A549 (cell line): ENCODE data around the gene MAML3. TPM values are rescaled to one million over a fixed set of nuclear protein-coding genes. Genes with fewer than 3 reads are reported as not detected.

ENCODE experiments used
- ATAC-seq, 2 experiments: fragments of 200-7000 bp in 1 of 2; fragments of >200 bp in 1 of 2; cut with Nextera tagmentation in 1 of 2; cut with Tn5 transposase in 1 of 2; 3 replicates each; pipeline versions ENCODE4 v1.8.0 to v1.9.1; 2018 to 2020; ENCODE audit warnings: mild to moderate bottlenecking in 1 of 2, moderate library complexity in 1 of 2
- CTCF ChIA-PET: fragments of 300-600 bp; sonication (Branson Sonifier 250); formaldehyde crosslinking; extraction: SDS; loops from one replicate; lab custom pipeline; 2021; ENCODE audit warnings: antibody characterized with exemption, inconsistent platforms; lab: Yijun Ruan, JAX
- POLR2A ChIA-PET: fragments of 350-600 bp; formaldehyde crosslinking; extraction: SDS; loops from one replicate; lab custom pipeline; 2021; ENCODE audit warnings: antibody characterized with exemption, inconsistent platforms; lab: Yijun Ruan, JAX
- DNase-seq, 2 experiments: peaks; one replicate each; pipeline versions ENCODE4 v3.0.0 to v3.0.0-alpha.2; 2011 to 2016; ENCODE audit warnings: low read depth in 1 of 2, low spot score in 1 of 2
- FAIRE-seq: peaks from 2 replicates; lab custom pipeline; 2011; peaks lifted over from hg19 to GRCh38; lab: Jason Lieb, UNC
- H3K27ac ChIP-seq, 2 experiments: fragments of >200 bp; sonication (Bioruptor Twin); formaldehyde crosslinking; 3 replicates each; pipeline ENCODE4 v1.5.1; 2016 to 2017
- H3K4me1 ChIP-seq: fragments of >200 bp; sonication (Bioruptor Twin); formaldehyde crosslinking; 3 replicates; pipeline ENCODE4 v1.6.1; 2016
- H3K4me2 ChIP-seq: fragments of >200 bp; sonication (Bioruptor Twin); formaldehyde crosslinking; 3 replicates; pipeline ENCODE4 v1.6.1; 2016
- H3K4me3 ChIP-seq: fragments of >200 bp; sonication (Bioruptor Twin); formaldehyde crosslinking; 3 replicates; pipeline ENCODE4 v1.5.1; 2016
- H3K9me3 ChIP-seq: fragments of >200 bp; sonication (Bioruptor Twin); formaldehyde crosslinking; 3 replicates; pipeline ENCODE4 v1.6.1; 2016
- CHD4 ChIP-seq: fragments of 200-600 bp; sonication (generic); IDR thresholded peaks from 2 replicates; pipeline ENCODE4 v1.6.1; 2016; ENCODE audit warnings: antibody characterized with exemption, mild to moderate bottlenecking, borderline replicate concordance
- CTCF ChIP-seq: fragments of >200 bp; sonication (Bioruptor Twin); formaldehyde crosslinking; IDR thresholded peaks from 3 replicates; pipeline ENCODE4 v1.5.1; 2016
- EHF ChIP-seq: fragments of 250-450 bp; sonication (Bioruptor Pico); IDR thresholded peaks from 2 replicates; pipeline ENCODE4 v1.5.0; 2020; ENCODE audit warnings: mild to moderate bottlenecking
- EP300 ChIP-seq, 2 experiments: fragments of >200 bp; sonication (Bioruptor Twin); formaldehyde crosslinking; IDR thresholded peaks; 2 replicates in 1 of 2; 3 replicates in 1 of 2; pipeline ENCODE4 v1.6.1; 2016 to 2017
- FOSL2 ChIP-seq, 2 experiments: fragments of 450-650 bp in 1 of 2; fragments of >200 bp in 1 of 2; sonication (Bioruptor Twin) in 1 of 2; formaldehyde crosslinking; IDR thresholded peaks; 2 replicates each; pipeline versions ENCODE4 v1.5.0 to v1.6.1; 2016 to 2020; ENCODE audit warnings: mild to moderate bottlenecking in 1 of 2, moderate library complexity in 1 of 2
- FOXS1 ChIP-seq: fragments of 250-450 bp; sonication (Bioruptor Pico); IDR thresholded peaks from 2 replicates; pipeline ENCODE4 v1.5.0; 2020; ENCODE audit warnings: mild to moderate bottlenecking, moderate library complexity
- HDAC2 ChIP-seq: fragments of 200-600 bp; sonication (generic); IDR thresholded peaks from 2 replicates; pipeline ENCODE4 v1.6.1; 2016
- HEYL ChIP-seq: fragments of 250-450 bp; sonication (Bioruptor Pico); IDR thresholded peaks from 2 replicates; pipeline ENCODE4 v1.8.0; 2021; ENCODE audit warnings: mild to moderate bottlenecking, moderate library complexity
- HOXB13 ChIP-seq: fragments of 250-450 bp; sonication (Bioruptor Pico); IDR thresholded peaks from 2 replicates; pipeline ENCODE4 v1.5.0; 2020; ENCODE audit warnings: low read depth, mild to moderate bottlenecking, moderate library complexity
- MAFK ChIP-seq: fragments of 450-650 bp; IDR thresholded peaks from 2 replicates; pipeline ENCODE4 v1.6.1; 2014; ENCODE audit not compliant: partially characterized antibody
- MAX ChIP-seq: IDR thresholded peaks from 2 replicates; pipeline ENCODE4 v1.6.1; 2012
- RAD21 ChIP-seq, 2 experiments: fragments of >200 bp in 1 of 2; sonication (Bioruptor Twin) in 1 of 2; formaldehyde crosslinking in 1 of 2; IDR thresholded peaks in 1 of 2; conservative IDR thresholded peaks in 1 of 2; 2 replicates in 1 of 2; 3 replicates in 1 of 2; pipeline ENCODE4 v1.6.1; 2012 to 2018; ENCODE audit warnings: inconsistent platforms in 1 of 2
- REST ChIP-seq: fragments of 200-600 bp; sonication (generic); IDR thresholded peaks from 2 replicates; pipeline ENCODE4 v1.6.1; 2016; ENCODE audit warnings: antibody characterized with exemption, mild to moderate bottlenecking, moderate library complexity
- RFX5 ChIP-seq: fragments of 450-650 bp; IDR thresholded peaks from 2 replicates; pipeline ENCODE4 v1.7.1; 2014; ENCODE audit warnings: antibody characterized with exemption, mild to moderate bottlenecking, moderate library complexity
- RNF2 ChIP-seq: fragments of 200-600 bp; sonication (generic); IDR thresholded peaks from 2 replicates; pipeline ENCODE4 v1.6.1; 2016; ENCODE audit warnings: low read depth, mild to moderate bottlenecking, antibody characterized with exemption, moderate library complexity, borderline replicate concordance
- SMC3 ChIP-seq: fragments of >200 bp; sonication (Bioruptor Twin); formaldehyde crosslinking; IDR thresholded peaks from 3 replicates; pipeline ENCODE4 v1.6.1; 2018; ENCODE audit warnings: inconsistent platforms
- SREBF2 ChIP-seq: fragments of 450-650 bp; IDR thresholded peaks from 2 replicates; pipeline ENCODE4 v1.6.1; 2014; ENCODE audit warnings: mild to moderate bottlenecking, moderate library complexity
- TFCP2L1 ChIP-seq: fragments of 250-450 bp; sonication (Bioruptor Pico); IDR thresholded peaks from 2 replicates; pipeline ENCODE4 v1.5.0; 2021; ENCODE audit warnings: mild to moderate bottlenecking
- TP53 ChIP-seq: fragments of 250-450 bp; sonication (Bioruptor Pico); IDR thresholded peaks from 2 replicates; pipeline ENCODE4 v1.5.0; 2021; ENCODE audit warnings: mild to moderate bottlenecking, moderate library complexity
- USF2 ChIP-seq: fragments of 450-650 bp; IDR thresholded peaks from 2 replicates; pipeline ENCODE4 v1.6.1; 2014; ENCODE audit warnings: antibody characterized with exemption
- ZNF302 ChIP-seq: fragments of 250-450 bp; sonication (Bioruptor Pico); IDR thresholded peaks from 2 replicates; pipeline ENCODE4 v1.9.0; 2021; ENCODE audit warnings: inconsistent platforms, mild to moderate bottlenecking, moderate library complexity
- WGBS: methylation state at CpG from one replicate; pipeline ENCODE4 v1.1.6; 2017; ENCODE audit errors: missing lambda C conversion rate; 5-methylcytosine and 5-hydroxymethylcytosine counted together
- polyA plus RNA-seq, 4 experiments: library from polyadenylated mRNA; depleted of rRNA in 3 of 4; stranded (reverse); fragments of >200 nt; fragmentation: RNase III in 1 of 4; extraction: RNeasy Plus Mini Kit Qiagen cat#74134 plus additional on column Dnase treatment in 1 of 4; gene quantifications; 2 replicates in 3 of 4; 3 replicates in 1 of 4; pipeline ENCODE4 v1.2.3, GENCODE V29; 2011 to 2017

Gene MAML3
- polyA plus RNA-seq, 2 of the 4 experiments (the other 2 are of a cell fraction), result 9.0 to 22.2 TPM

- peak overlapping the region; percentile 34 for H3K4me2 ChIP-seq
- FAIRE-seq, result no peak
- POLR2A ChIA-PET, result no interaction called here
- ATAC-seq, result peak in 1 of 2 experiments; percentile 28; a peak in 3 of 6 replicates
- 20% methylated on average over 1 of the region's 1 CpG for WGBS
- no peak for TF ChIP-seq RNF2
- TF ChIP-seq FOSL2 (IDR thresholded peaks at IDR 0.05), result no peak
- TF ChIP-seq FOSL2 (CRISPR knock-in tag; IDR thresholded peaks at IDR 0.05), result no peak
- no peak for TF ChIP-seq FOXS1 (CRISPR knock-in tag)
- TF ChIP-seq SREBF2, result no peak
- no peak for TF ChIP-seq CHD4
- TF ChIP-seq, all 56 proteins: peak for 0
- H3K27ac ChIP-seq, result peak overlapping the region; percentile 36 to 67; a peak in 5 of 6 replicates
- H3K4me3 ChIP-seq, result no peak overlapping the region
- no peaks in the 10 kb centered on the region for H3K9me3 ChIP-seq
- no peak for DNase-seq
- peaks cover 25% of the 10 kb centered on the region for H3K4me1 ChIP-seq
- CTCF ChIA-PET, result no interaction called here
Observed at GRCh38 chr4:140187316-140187695, 33.3 kb upstream of the MAML3 start.

GRCh38 chr4:140186651-140187315, 32.8 kb upstream of the MAML3 start:
- no peak for TF ChIP-seq TP53 (CRISPR knock-in tag)
- TF ChIP-seq FOSL2 (IDR thresholded peaks at IDR 0.05), result no peak
- peak; percentile 57 for TF ChIP-seq FOSL2 (CRISPR knock-in tag; IDR thresholded peaks at IDR 0.05)
- FAIRE-seq, result peak; percentile 23
- WGBS, result 44% methylated on average over 8 of the region's 9 CpGs
- CTCF ChIA-PET, result interaction anchor here (1.1 kb wide), 1 partner anchor 67 kb away, joined by 3 read pairs; no protein-coding TSS in a partner anchor
- H3K4me3 ChIP-seq, result no peak overlapping the region
- H3K9me3 ChIP-seq, result no peaks in the 10 kb centered on the region
- H3K4me2 ChIP-seq, result peak overlapping the region; percentile 34
- POLR2A ChIA-PET, result no interaction called here
- peak overlapping the region; percentile 36 to 67; a peak in 5 of 6 replicates for H3K27ac ChIP-seq
- peak; percentile 92 to 97 for ATAC-seq
- H3K4me1 ChIP-seq, result peaks cover 25% of the 10 kb centered on the region
- DNase-seq, result peak; percentile 18 to 22

- whole genome bisulfite sequencing, result 93% methylated on average over 8 of the region's 8 CpGs
- H3K4me3 ChIP-seq, result no peak overlapping the region
- CTCF ChIA-PET, result interaction anchor here (1.1 kb wide), 2 partner anchors 19 to 67 kb away, joined by 3 read pairs; no protein-coding TSS in a partner anchor
- H3K9me3 ChIP-seq, result no peaks in the 10 kb centered on the region
- DNase-seq, result no peak
- H3K27ac ChIP-seq, result peak overlapping the region; percentile 16 to 67; a peak in 2 of 6 replicates
- H3K4me2 ChIP-seq, result peak overlapping the region; percentile 34; the same call in 1 of the 3 replicates
- TF ChIP-seq MAFK, result peak; percentile 2
- no peak for TF ChIP-seq USF2
- TF ChIP-seq, all 56 proteins: peak for 1
- peaks cover 25% of the 10 kb centered on the region for H3K4me1 ChIP-seq
- POLR2A ChIA-PET, result no interaction called here
- ATAC-seq, result peak in 1 of 2 experiments; percentile 29; a peak in 1 of 6 replicates
- no peak for FAIRE-seq
Observed at GRCh38 chr4:140186082-140186438, 32.1 kb upstream of the MAML3 start.

- Histone ChIP-seq H3K4me3 (no peak overlapping the region), H3K4me1 (peaks cover 25% of the 10 kb centered on the region), H3K4me2 (no peak overlapping the region), H3K27ac (no peak overlapping the region), H3K9me3 (no peaks in the 10 kb centered on the region)
- POLR2A ChIA-PET, result no interaction called here
- no peak for FAIRE-seq
- CTCF ChIA-PET, result interaction anchor here (0.8 to 1.1 kb wide), 3 partner anchors 18 to 68 kb away, joined by 3 read pairs; no protein-coding TSS in a partner anchor
- no peak for DNase-seq
- no peak for ATAC-seq
- WGBS, result 78% methylated on average over 3 of the region's 3 CpGs
- TF ChIP-seq FOXS1 (CRISPR knock-in tag), result no peak
- no peak for TF ChIP-seq SREBF2
- TF ChIP-seq FOSL2 (IDR thresholded peaks at IDR 0.05), result no peak
- TF ChIP-seq FOSL2 (CRISPR knock-in tag; IDR thresholded peaks at IDR 0.05), result no peak
- no peak for TF ChIP-seq CTCF
- TF ChIP-seq SMC3, result no peak
- no peak for TF ChIP-seq RFX5
- TF ChIP-seq TFCP2L1 (CRISPR knock-in tag), result no peak
- no peak for TF ChIP-seq MAX
- no peak for TF ChIP-seq RAD21 (conservative IDR thresholded peaks at IDR 0.05 in 1 of 2, IDR thresholded peaks at IDR 0.05 in 1 of 2)
- no peak for TF ChIP-seq REST
- TF ChIP-seq EHF, result no peak
- TF ChIP-seq EP300 (IDR thresholded peaks at IDR 0.05), result no peak
- no peak for TF ChIP-seq HOXB13 (CRISPR knock-in tag)
- no peak for TF ChIP-seq HDAC2
- TF ChIP-seq HEYL (CRISPR knock-in tag), result no peak
- no peak for TF ChIP-seq ZNF302 (CRISPR knock-in tag)
Observed at GRCh38 chr4:140185412-140186081, 31.6 kb upstream of the MAML3 start.
